ENCODE measurements around the gene CCNA1.

- TF ChIP-seq GATA2 (IDR thresholded peaks at IDR 0.05; ENCODE audit: low read depth, low read length) (no peak), GATA3 (IDR thresholded peaks at IDR 0.05; ENCODE audit: low read depth, low read length) (no peak)
Observed at GRCh38 chr13:36490055-36490454, 57.8 kb downstream of the CCNA1 start.

All from SH-SY5Y (cell line).